ENCODE data around the gene TBC1D8.

Gene TBC1D8

DNA sequence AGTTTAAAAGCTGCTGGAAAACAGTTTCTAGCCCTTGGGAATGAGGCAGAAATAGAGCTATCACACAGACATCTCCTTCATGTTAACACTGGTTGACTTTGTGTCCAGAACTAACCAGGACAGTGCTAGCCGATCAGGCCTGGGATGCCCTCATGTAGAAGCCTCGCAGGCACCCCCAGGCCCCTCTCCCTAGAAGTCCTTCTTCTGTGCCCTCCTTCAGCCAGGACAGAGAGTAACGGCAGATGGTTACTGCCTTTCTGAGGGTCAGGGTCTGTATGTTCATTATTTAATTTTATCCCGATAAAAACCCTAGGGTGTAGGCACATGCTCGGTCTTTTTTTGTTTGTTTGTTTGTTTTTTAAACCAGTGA lies 159.8 kb downstream of the TBC1D8 start:
- no peak for DNase-seq (ENCODE audit: low spot score)
- CTCF ChIA-PET: interaction anchor here (0.7 to 1.3 kb wide), 2 partner anchors 382 to 397 kb away, joined by 4 to 5 read pairs; no protein-coding TSS in a partner anchor
- no peak overlapping the region for H3K27ac ChIP-seq
- TF ChIP-seq, protein P1, sequence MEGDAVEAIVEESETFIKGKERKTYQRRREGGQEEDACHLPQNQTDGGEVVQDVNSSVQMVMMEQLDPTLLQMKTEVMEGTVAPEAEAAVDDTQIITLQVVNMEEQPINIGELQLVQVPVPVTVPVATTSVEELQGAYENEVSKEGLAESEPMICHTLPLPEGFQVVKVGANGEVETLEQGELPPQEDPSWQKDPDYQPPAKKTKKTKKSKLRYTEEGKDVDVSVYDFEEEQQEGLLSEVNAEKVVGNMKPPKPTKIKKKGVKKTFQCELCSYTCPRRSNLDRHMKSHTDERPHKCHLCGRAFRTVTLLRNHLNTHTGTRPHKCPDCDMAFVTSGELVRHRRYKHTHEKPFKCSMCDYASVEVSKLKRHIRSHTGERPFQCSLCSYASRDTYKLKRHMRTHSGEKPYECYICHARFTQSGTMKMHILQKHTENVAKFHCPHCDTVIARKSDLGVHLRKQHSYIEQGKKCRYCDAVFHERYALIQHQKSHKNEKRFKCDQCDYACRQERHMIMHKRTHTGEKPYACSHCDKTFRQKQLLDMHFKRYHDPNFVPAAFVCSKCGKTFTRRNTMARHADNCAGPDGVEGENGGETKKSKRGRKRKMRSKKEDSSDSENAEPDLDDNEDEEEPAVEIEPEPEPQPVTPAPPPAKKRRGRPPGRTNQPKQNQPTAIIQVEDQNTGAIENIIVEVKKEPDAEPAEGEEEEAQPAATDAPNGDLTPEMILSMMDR (conservative IDR thresholded peaks at IDR 0.05; ENCODE audit: low read depth): no peak
- POLR2A ChIA-PET (ENCODE audit: low non-redundant PET): no interaction called here

GRCh38 chr2:100990650-100991403 lies 160.4 kb downstream of the TBC1D8 start:
- TF ChIP-seq, protein P1 (conservative IDR thresholded peaks at IDR 0.05; ENCODE audit: low read depth): no peak
- no peak overlapping the region for H3K27ac ChIP-seq
- POLR2A ChIA-PET (ENCODE audit: low non-redundant PET): no interaction called here
- CTCF ChIA-PET: interaction anchor here (0.7 to 1.3 kb wide), 2 partner anchors 381 to 396 kb away, joined by 4 to 5 read pairs; no protein-coding TSS in a partner anchor
- DNase-seq (ENCODE audit: low spot score): no peak

- POLR2A ChIA-PET (ENCODE audit: low non-redundant PET): no interaction called here
- TF ChIP-seq, protein P1 (conservative IDR thresholded peaks at IDR 0.05; ENCODE audit: low read depth): no peak
- H3K27ac ChIP-seq: no peak overlapping the region
- no peak for DNase-seq (ENCODE audit: low spot score)
- CTCF ChIA-PET: interaction anchor here (1.3 kb wide), 1 partner anchor 380 kb away, joined by 5 read pairs; no protein-coding TSS in a partner anchor
These were observed 161.0 kb downstream of the TBC1D8 start for GRCh38 chr2:100990166-100990565.

- POLR2A ChIA-PET (ENCODE audit: low non-redundant PET): no interaction called here
- CTCF ChIA-PET: interaction anchor here (0.6 to 1.2 kb wide), 2 partner anchors 260 to 380 kb away, joined by 3 to 4 read pairs; no protein-coding TSS in a partner anchor
- TF ChIP-seq, protein P1 (conservative IDR thresholded peaks at IDR 0.05; ENCODE audit: low read depth): no peak
- no peak for DNase-seq (ENCODE audit: low spot score)
- H3K27ac ChIP-seq: no peak overlapping the region
These were observed 161.5 kb downstream of the TBC1D8 start for GRCh38 chr2:100989666-100990065.

DNA sequence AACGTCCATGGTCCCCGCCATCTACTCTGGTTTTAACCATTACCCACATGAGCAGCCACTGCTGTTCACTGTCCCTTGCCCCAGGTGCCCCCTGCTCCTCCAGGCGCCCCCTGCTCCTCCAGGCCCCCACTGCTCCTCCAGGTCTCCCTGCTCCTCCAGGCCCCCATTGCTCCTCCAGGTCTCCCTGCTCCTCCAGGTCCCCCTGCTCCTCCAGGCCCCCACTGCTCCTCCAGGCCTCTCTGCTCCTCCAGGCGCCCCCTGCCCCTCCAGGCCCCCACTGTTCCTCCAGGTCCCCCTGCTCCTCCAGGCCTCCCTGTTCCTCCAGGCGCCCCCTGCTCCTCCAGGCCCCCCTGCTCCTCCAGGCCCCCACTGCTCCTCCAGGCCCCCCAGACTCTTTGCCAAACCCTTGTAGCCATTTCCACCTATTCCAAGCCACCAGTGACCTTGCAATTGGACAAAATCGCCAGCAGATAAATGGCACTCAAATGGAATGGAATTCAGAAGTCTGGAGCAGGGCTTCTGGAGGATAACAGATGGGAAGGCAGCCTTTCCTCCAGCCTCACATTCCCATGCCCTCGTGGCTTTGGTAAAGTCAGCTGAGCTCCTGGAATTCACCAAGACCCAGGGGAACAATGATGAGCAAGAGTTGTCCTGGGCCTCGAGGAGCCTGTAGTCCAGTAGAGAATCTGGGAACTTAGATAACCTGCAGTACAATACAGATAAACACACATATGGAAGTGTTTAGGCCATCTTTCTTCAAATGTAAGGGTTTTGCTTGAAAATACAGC lies 162.4 kb downstream of the TBC1D8 start:
- ChIA-PET POLR2A (ENCODE audit: low non-redundant PET) (no interaction called here), CTCF (interaction anchor here (0.6 to 1.3 kb wide), 3 partner anchors 259 to 379 kb away, joined by 3 to 4 read pairs (median 4); no protein-coding TSS in a partner anchor)
- TF ChIP-seq, protein P1 (conservative IDR thresholded peaks at IDR 0.05; ENCODE audit: low read depth): no peak
- DNase-seq (ENCODE audit: low spot score): no peak
- no peak overlapping the region for H3K27ac ChIP-seq

- no peak for DNase-seq (ENCODE audit: low spot score)
- ChIA-PET POLR2A (ENCODE audit: low non-redundant PET) (no interaction called here), CTCF (interaction anchor here (1.3 kb wide), 1 partner anchor 378 kb away, joined by 4 read pairs; no protein-coding TSS in a partner anchor)
- TF ChIP-seq, protein P1 (conservative IDR thresholded peaks at IDR 0.05; ENCODE audit: low read depth): no peak
- no peak overlapping the region for H3K27ac ChIP-seq
These were observed 163.2 kb downstream of the TBC1D8 start for GRCh38 chr2:100987974-100988373.
